ENCODE measurements around the gene MYLK.

DNA sequence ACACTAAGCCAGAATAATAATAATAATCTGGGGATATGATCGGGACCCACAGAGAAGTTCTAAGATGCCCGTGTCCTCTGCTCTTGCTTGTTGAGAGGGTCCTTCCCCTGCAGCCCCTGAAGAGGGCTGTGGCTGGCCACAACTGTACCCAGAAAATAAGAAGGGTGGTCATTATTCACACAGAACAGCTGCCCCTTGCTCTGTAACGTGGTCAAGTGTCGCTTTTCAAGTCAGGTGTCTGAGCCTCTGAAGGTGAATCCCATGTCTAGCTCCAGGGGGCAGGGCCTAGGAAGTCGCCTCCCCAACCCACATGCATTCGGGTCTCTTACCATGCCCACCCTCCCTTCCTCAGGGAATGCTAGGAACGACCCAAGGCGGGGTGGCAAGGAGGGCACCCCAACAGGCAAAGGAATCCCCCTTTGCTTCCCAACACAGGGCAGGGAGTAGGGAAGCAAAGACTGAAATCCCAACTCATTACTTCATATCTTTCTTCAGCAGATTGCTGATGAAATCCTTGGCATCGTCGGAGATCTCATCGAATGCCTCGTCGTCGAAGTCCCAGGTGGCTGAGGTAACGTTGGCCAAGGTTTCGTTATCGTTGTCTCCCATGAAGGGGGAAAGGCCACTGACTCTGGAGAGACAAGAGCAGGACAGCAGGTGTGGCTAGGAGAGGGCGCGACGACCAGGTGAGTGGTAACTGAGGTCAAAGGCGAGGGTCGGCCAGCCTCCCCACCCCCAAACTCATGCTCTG is 255.0 kb downstream of the MYLK start:
- TF ChIP-seq, protein P1, sequence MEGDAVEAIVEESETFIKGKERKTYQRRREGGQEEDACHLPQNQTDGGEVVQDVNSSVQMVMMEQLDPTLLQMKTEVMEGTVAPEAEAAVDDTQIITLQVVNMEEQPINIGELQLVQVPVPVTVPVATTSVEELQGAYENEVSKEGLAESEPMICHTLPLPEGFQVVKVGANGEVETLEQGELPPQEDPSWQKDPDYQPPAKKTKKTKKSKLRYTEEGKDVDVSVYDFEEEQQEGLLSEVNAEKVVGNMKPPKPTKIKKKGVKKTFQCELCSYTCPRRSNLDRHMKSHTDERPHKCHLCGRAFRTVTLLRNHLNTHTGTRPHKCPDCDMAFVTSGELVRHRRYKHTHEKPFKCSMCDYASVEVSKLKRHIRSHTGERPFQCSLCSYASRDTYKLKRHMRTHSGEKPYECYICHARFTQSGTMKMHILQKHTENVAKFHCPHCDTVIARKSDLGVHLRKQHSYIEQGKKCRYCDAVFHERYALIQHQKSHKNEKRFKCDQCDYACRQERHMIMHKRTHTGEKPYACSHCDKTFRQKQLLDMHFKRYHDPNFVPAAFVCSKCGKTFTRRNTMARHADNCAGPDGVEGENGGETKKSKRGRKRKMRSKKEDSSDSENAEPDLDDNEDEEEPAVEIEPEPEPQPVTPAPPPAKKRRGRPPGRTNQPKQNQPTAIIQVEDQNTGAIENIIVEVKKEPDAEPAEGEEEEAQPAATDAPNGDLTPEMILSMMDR (IDR thresholded peaks at IDR 0.05) = no peak
- no peak for TF ChIP-seq EP300 (IDR thresholded peaks at IDR 0.05)

All from stomach (tissue), 4 donors.